Endothelial cell of umbilical vein (primary cell): Measurements from ENCODE around the gene HCAR2.

ENCODE experiments used
- EZH2 ChIP-seq: IDR thresholded peaks from 2 replicates; pipeline ENCODE4 v1.6.1; 2012; ENCODE audit warnings: borderline replicate concordance, low read depth, mild to moderate bottlenecking, moderate library complexity, low read length, inconsistent platforms; ENCODE audit not compliant: severe bottlenecking
- FOS ChIP-seq: IDR thresholded peaks from 2 replicates; pipeline ENCODE4 v1.6.1; 2011; ENCODE audit warnings: mild to moderate bottlenecking, low read length, moderate library complexity, borderline replicate concordance; ENCODE audit not compliant: insufficient read depth
- GATA2 ChIP-seq: IDR thresholded peaks from 2 replicates; pipeline ENCODE4 v1.7.0; 2011; ENCODE audit warnings: low read depth, mild to moderate bottlenecking, moderate library complexity, mixed read lengths, low read length; ENCODE audit not compliant: insufficient read length, insufficient read depth
- JUN ChIP-seq: IDR thresholded peaks from 2 replicates; pipeline ENCODE4 v1.6.1; 2011; ENCODE audit warnings: borderline replicate concordance, low read depth; ENCODE audit not compliant: insufficient read length, insufficient read depth
- MYC ChIP-seq: IDR thresholded peaks from one replicate; pipeline ENCODE4 v1.6.1; 2011; ENCODE audit warnings: mild to moderate bottlenecking, low read depth, low read length
- POLR2A ChIP-seq: IDR thresholded peaks from 2 replicates; pipeline ENCODE4 v1.6.1; 2012; ENCODE audit warnings: low read depth, mild to moderate bottlenecking, control low read depth, low read length
- POLR2AphosphoS5 ChIP-seq: IDR thresholded peaks from 2 replicates; pipeline ENCODE4 v1.6.1; 2012; ENCODE audit warnings: low read depth, mild to moderate bottlenecking, control low read depth, low read length, moderate library complexity; ENCODE audit not compliant: insufficient read depth
- TF ChIP-seq, protein P1 (sequence below), 2 donors: IDR thresholded peaks; 1 replicate in 1 of 2; 2 replicates in 1 of 2; pipeline ENCODE4 v1.5.1; 2011; ENCODE audit warnings: low read length in 2 of 2, mild to moderate bottlenecking in 2 of 2, moderate library complexity in 2 of 2, control low read depth in 1 of 2, inconsistent platforms in 1 of 2, low read depth in 1 of 2; ENCODE audit not compliant: insufficient read depth in 1 of 2; ENCODE audit errors: extremely low read depth in 1 of 2
- TF ChIP-seq, protein P2 (sequence below): IDR thresholded peaks from 2 replicates; pipeline ENCODE4 v1.6.1; 2011; ENCODE audit not compliant: insufficient read depth, insufficient read length

DNA sequence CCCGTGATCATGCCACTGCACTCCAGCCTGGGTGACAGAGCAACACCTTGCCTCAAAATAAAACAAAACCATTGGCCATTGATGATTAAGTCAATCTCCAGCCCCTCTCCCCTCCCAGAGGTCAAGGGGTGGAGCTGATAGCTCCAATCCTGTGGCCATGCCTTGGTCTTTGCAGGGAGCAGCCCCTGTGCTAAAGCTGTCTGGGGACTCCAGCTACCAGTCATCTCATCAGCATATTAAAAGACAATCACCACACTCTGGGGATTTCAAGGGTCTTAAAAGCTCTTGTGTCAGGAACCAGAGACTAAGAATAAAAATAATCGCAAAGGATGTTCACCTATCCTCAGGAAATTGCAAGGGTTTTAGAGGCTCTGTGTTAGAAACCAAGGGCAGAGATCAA, 30.6 kb downstream of the HCAR2 start:
- TF ChIP-seq, protein P1, sequence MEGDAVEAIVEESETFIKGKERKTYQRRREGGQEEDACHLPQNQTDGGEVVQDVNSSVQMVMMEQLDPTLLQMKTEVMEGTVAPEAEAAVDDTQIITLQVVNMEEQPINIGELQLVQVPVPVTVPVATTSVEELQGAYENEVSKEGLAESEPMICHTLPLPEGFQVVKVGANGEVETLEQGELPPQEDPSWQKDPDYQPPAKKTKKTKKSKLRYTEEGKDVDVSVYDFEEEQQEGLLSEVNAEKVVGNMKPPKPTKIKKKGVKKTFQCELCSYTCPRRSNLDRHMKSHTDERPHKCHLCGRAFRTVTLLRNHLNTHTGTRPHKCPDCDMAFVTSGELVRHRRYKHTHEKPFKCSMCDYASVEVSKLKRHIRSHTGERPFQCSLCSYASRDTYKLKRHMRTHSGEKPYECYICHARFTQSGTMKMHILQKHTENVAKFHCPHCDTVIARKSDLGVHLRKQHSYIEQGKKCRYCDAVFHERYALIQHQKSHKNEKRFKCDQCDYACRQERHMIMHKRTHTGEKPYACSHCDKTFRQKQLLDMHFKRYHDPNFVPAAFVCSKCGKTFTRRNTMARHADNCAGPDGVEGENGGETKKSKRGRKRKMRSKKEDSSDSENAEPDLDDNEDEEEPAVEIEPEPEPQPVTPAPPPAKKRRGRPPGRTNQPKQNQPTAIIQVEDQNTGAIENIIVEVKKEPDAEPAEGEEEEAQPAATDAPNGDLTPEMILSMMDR (IDR thresholded peaks at IDR 0.05; ENCODE audit: extremely low read depth in 1 of 2, insufficient read depth in 1 of 2, low read depth in 1 of 2, low read length in 2 of 2): no peak
- TF ChIP-seq FOS: no peak
- TF ChIP-seq POLR2A: no peak
- TF ChIP-seq MYC: no peak
- TF ChIP-seq, protein P2, sequence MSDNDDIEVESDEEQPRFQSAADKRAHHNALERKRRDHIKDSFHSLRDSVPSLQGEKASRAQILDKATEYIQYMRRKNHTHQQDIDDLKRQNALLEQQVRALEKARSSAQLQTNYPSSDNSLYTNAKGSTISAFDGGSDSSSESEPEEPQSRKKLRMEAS: no peak
- no peak for TF ChIP-seq GATA2
- no peak for TF ChIP-seq EZH2
- no peak for TF ChIP-seq POLR2AphosphoS5
- TF ChIP-seq JUN: no peak
